GM21717 (cell line): ENCODE measurements around the gene ADCY9.
"Not testable (repeated sequence)": the region's sequence is repeated elsewhere in the genome, so short reads cannot be mapped to it uniquely, and the experiment has no call there.

Source experiments
- ATAC-seq: cut with Tn5 transposase; IDR thresholded peaks from one replicate; pipeline ENCODE4 v1.9.1; 2021; ENCODE audit warnings: mild to moderate bottlenecking, moderate library complexity; ENCODE audit not compliant: unreplicated experiment

The ADCY9 gene

GRCh38 chr16:3954411-3954921, 161.8 kb downstream of the ADCY9 start:
- ATAC-seq: no peak

GRCh38 chr16:3953728-3954410, 162.4 kb downstream of the ADCY9 start:
- ATAC-seq: no peak

GRCh38 chr16:3952737-3953131, 163.5 kb downstream of the ADCY9 start:
- no peak for ATAC-seq

GRCh38 chr16:3951861-3952736, 164.1 kb downstream of the ADCY9 start:
- ATAC-seq: no peak

GRCh38 chr16:3951380-3951779, 164.9 kb downstream of the ADCY9 start:
- ATAC-seq: not testable (repeated sequence)

GRCh38 chr16:3950343-3951193, 165.7 kb downstream of the ADCY9 start:
- no peak for ATAC-seq

GRCh38 chr16:3949946-3950342, 166.3 kb downstream of the ADCY9 start:
- no peak for ATAC-seq

- ATAC-seq: no peak
Measured at GRCh38 chr16:3949287-3949686, 167.0 kb downstream of the ADCY9 start.

DNA sequence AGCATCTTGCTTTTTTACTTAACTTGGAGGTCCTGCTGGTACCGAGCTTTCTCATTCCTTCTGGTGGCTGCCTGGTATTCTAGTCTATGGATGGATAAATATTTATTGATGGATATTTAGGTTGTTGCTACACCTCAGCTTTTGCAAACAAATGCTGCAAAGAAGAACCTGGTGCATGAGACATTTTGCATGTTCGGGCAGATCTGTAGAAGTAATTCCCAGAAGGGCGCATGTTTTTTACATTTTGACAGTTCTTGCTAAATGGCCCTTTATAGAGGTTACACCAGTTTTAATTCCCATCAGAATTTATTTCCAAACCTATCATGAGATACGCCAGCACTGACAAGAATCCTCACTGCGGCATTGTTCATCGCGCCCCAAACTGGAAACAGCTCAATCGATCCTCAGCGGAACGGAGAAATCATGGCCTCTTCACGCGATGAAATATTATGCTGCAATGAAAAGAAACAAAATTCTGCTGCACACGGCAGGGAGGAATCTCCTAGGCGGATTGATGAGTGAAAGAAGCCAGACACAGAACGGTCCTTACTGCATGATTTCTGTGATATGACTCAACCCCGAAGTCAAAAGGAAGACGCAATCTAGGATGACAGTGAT, 167.8 kb downstream of the ADCY9 start:
- no peak for ATAC-seq

DNA sequence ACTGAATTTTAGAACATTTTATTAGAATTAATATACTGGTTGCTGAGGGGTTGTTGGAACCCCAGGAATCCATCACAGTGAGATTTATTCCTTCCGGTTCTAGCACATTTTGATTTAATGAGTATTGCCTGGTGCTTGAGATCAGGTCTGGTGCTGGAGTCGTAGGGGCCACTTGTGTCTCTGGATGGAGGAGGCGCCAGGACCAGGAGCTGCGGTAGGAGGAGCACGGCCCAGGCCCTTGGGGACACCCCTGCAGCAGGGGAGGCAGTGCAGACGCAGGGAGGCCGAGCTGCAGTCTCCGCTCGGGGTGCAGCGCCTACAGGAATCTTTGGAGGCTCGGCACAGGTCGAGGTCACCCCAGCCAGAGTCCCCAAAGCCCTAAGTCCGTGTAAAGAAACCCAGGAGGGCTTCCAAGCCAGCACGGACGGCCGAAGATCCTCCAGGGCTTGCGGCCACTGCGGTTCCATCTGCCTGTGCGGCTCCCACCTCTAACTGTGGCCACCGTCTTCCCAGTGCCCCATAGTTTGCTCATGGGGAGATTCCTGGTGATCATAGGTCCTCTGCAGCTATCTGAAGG, 169.6 kb downstream of the ADCY9 start:
- ATAC-seq: no peak

- no peak for ATAC-seq
Measured at GRCh38 chr16:3945751-3946603, 170.3 kb downstream of the ADCY9 start.

GRCh38 chr16:3944457-3944856, 171.8 kb downstream of the ADCY9 start:
- not testable (repeated sequence) for ATAC-seq

DNA sequence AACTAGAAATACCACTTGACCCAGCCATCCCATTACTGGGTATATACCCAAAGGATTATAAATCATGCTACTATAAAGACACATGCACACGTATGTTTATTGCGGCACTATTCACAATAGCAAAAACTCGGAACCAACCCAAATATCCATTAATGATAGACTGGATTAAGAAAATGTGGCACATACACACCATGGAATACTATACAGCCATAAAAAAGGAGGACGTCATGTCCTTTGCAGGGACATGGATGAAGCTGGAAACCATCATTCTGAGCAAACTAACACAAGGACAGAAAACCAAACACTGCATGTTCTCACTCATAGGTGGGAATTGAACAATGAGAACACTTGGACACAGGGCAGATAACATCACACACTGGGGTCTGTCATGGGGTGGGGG, 174.1 kb downstream of the ADCY9 start:
- ATAC-seq: not testable (repeated sequence)

GRCh38 chr16:3938843-3939624, 177.2 kb downstream of the ADCY9 start:
- ATAC-seq: no peak

- ATAC-seq: no peak
Measured at GRCh38 chr16:3938471-3938842, 177.8 kb downstream of the ADCY9 start.

DNA sequence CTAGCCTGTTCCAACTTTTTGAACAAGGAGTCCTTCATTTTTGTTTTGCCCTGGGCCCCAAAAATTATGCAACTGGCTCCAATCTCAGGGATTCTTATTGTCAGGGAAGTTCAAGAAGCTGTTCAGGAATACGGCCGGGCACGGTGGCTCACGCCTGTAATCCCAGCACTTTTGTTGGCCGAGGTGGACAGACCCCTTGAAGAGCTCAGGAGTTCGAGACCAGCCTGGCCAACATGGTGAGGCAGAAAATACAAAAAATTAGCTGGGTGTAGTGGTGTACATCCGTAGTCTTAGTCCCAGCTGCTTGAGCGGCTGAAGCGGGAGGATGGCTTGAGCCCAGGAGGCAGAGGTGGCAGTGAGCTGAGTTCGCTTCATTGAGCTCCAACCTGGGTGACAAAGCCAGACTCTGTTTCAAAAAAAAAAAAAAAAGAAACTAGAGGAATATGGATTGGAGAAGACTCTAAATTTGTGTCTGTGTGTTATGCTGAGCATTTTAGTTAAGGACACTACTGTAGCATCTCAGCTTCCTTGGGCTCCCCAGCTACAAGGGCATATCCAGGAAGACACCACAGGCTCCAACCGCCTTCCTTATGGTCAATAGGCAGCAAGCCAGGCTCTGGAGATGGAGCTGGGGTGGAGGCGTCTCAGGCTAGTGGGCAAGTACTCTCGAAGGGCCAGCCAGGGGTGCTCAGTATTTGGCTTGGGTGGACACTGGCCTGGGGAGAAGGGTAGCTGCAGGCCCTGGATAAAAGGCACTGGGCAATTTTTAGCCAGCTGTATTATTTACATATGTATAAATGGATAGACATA, 179.0 kb downstream of the ADCY9 start:
- ATAC-seq: no peak

DNA sequence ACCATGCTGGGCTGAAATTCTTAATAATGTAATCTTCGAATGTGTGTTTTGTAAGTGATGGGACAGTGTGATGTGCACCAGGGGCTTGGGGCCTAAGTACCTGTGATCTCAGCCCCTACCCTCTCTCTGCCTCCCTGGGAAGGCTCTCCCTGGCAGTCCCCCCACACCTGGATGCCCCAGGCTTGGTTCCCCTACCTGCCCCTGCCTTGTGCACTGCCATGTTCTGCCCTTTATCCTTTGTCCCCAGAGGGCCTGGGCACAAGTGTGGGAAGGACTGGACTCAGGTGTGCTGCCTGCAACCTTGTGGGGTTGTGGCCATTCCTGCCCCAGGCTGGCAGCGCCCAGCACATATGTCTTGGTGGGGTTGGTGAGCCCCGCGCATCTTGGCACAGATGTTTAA, 180.3 kb downstream of the ADCY9 start:
- no peak for ATAC-seq
